ENCODE results near the gene LPP. TPM values are rescaled to one million over a fixed set of nuclear protein-coding genes. Genes with fewer than 3 reads are reported as not detected.
A peak's percentile ranks its signal among the peaks of the same experiment; 100 is the strongest.

LPP gene
- total RNA-seq, 4 donors from 2014 or later = 1,872 to 3,079 (median 2,300) TPM

- TF ChIP-seq POLR2A (IDR thresholded peaks at IDR 0.05; ENCODE audit: low read depth) (no peak), CTCF (IDR thresholded peaks at IDR 0.05) (peak; percentile 43 to 49 (median 44)), POLR2AphosphoS5 (IDR thresholded peaks at IDR 0.05) (peak; percentile 61 to 84), EP300 (IDR thresholded peaks at IDR 0.05) (no peak)
- intact Hi-C loops (cut with DNase I) = no loop called here
- DNase-seq (ENCODE audit: extremely low spot score) = no peak
- Histone ChIP-seq H3K9me3 (no peaks in the 10 kb centered on the region), H3K36me3 (peaks cover 0 to 5% (median 0%) of the 10 kb centered on the region in 4 donors), H3K4me1 (peaks cover 66 to 100% (median 98%) of the 10 kb centered on the region in 4 donors), H3K4me3 (peak overlapping the region in 2 of 4 donors; percentile 4 to 17), H3K27ac (replicated peaks in 1 of 4) (peak overlapping the region; percentile 86 to 99 (median 99)), H3K27me3 (no peaks in the 10 kb centered on the region)
- 35% methylated on average over 16 of the region's 16 CpGs for WGBS
These were observed 25.3 kb downstream of the LPP start for GRCh38 chr3:188179006-188179966.

- Histone ChIP-seq H3K9me3 (no peaks in the 10 kb centered on the region), H3K27ac (replicated peaks in 1 of 4) (peak overlapping the region; percentile 86 to 99 (median 99)), H3K36me3 (peaks cover 0 to 5% (median 0%) of the 10 kb centered on the region in 4 donors), H3K4me3 (no peak overlapping the region), H3K27me3 (no peaks in the 10 kb centered on the region), H3K4me1 (peaks cover 66 to 100% (median 99%) of the 10 kb centered on the region in 4 donors)
- no peak for TF ChIP-seq CTCF (IDR thresholded peaks at IDR 0.05)
- no peak for TF ChIP-seq POLR2AphosphoS5 (IDR thresholded peaks at IDR 0.05)
- TF ChIP-seq POLR2A (IDR thresholded peaks at IDR 0.05; ENCODE audit: low read depth) = no peak
- TF ChIP-seq EP300 (IDR thresholded peaks at IDR 0.05) = no peak
- WGBS = 48% methylated on average over 7 of the region's 7 CpGs
- intact Hi-C loops (cut with DNase I) = no loop called here
- no peak for DNase-seq (ENCODE audit: extremely low spot score)
These were observed 26.2 kb downstream of the LPP start for GRCh38 chr3:188180114-188180513.

- no peak for DNase-seq (ENCODE audit: extremely low spot score)
- peaks cover 47 to 100% (median 97%) of the 10 kb centered on the region in 4 donors for H3K4me1 ChIP-seq
- H3K27ac ChIP-seq (replicated peaks in 1 of 4) = peak overlapping the region; percentile 72 to 99 (median 99)
- 100% methylated on average over 4 of the region's 5 CpGs for WGBS
- H3K4me3 ChIP-seq = no peak overlapping the region
- H3K36me3 ChIP-seq = peaks cover 0 to under 1% (median 0%) of the 10 kb centered on the region in 4 donors
- TF ChIP-seq POLR2A (IDR thresholded peaks at IDR 0.05; ENCODE audit: low read depth) = no peak
- no peak for TF ChIP-seq EP300 (IDR thresholded peaks at IDR 0.05)
- no peak for TF ChIP-seq POLR2AphosphoS5 (IDR thresholded peaks at IDR 0.05)
- TF ChIP-seq CTCF (IDR thresholded peaks at IDR 0.05) = no peak
- H3K9me3 ChIP-seq = no peaks in the 10 kb centered on the region
- H3K27me3 ChIP-seq = no peaks in the 10 kb centered on the region
- intact Hi-C loops (cut with DNase I) = no loop called here
These were observed 29.5 kb downstream of the LPP start for GRCh38 chr3:188183452-188183851.

DNA sequence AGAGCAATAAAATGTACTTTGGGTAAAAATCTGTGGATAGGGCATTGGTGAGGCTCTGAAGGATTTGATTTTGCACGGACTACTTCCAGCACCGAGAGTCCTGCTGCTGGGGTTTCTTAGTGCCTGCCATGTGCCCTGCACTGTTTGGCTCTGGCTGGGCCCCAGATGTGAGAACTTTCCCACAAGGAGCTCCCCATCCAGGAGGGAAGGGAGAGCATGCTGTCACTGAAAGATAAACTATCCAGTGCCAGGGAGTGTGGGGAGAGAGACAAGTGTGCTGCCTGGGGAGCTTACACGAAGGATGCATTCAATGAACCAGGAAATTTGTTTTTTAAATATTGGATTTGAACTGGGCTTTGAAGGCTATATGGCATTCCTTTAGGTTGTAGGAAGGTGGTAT is 30.2 kb downstream of the LPP start:
- TF ChIP-seq EP300 (IDR thresholded peaks at IDR 0.05) (no peak), POLR2AphosphoS5 (IDR thresholded peaks at IDR 0.05) (peak in 1 of 2 donors; percentile 13)
- no peak for DNase-seq (ENCODE audit: extremely low spot score)
- 69% methylated on average over 3 of the region's 3 CpGs for WGBS
- Histone ChIP-seq H3K4me1 (peaks cover 43 to 98% (median 96%) of the 10 kb centered on the region in 4 donors), H3K27me3 (no peaks in the 10 kb centered on the region), H3K36me3 (no peaks in the 10 kb centered on the region), H3K27ac (replicated peaks in 1 of 4) (peak overlapping the region; percentile 72 to 99 (median 99)), H3K4me3 (no peak overlapping the region), H3K9me3 (no peaks in the 10 kb centered on the region)
- intact Hi-C loops (cut with DNase I) = no loop called here

DNA sequence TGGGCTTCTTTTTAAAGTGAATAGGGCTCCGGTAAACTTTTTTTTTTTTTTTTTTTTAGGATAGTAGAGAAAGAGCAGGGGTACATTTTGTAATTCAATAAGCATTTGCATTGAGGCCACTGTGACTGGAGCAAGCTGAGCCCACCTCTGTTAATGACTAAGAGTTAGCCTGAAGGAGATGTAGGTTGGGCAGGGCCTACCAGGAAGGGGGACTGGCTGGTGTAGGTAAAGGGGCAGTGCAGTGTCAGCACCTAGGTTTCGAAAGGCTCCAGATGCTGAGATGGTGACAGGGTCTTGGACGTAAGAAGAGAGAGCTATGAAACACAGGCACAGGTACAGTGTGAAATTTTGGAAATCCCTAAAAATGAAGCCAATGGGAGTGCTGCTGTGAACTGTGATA is 30.7 kb downstream of the LPP start:
- intact Hi-C loops (cut with DNase I) = no loop called here
- H3K36me3 ChIP-seq = no peaks in the 10 kb centered on the region
- peaks cover 42 to 98% (median 96%) of the 10 kb centered on the region in 4 donors for H3K4me1 ChIP-seq
- H3K4me3 ChIP-seq = no peak overlapping the region
- TF ChIP-seq POLR2AphosphoS5 (IDR thresholded peaks at IDR 0.05) = no peak
- TF ChIP-seq EP300 (IDR thresholded peaks at IDR 0.05) = no peak
- TF ChIP-seq POLR2A (IDR thresholded peaks at IDR 0.05; ENCODE audit: low read depth) = no peak
- TF ChIP-seq CTCF (IDR thresholded peaks at IDR 0.05) = no peak
- no peaks in the 10 kb centered on the region for H3K9me3 ChIP-seq
- H3K27me3 ChIP-seq = no peaks in the 10 kb centered on the region
- no peak for DNase-seq (ENCODE audit: extremely low spot score)
- H3K27ac ChIP-seq (replicated peaks in 1 of 4) = peak overlapping the region; percentile 72 to 99 (median 99)
- 80% methylated on average over 3 of the region's 3 CpGs for WGBS
